GM18870 (cell line): Measurements from ENCODE around the gene KRTAP13-2.
A peak's percentile ranks its signal among the peaks of the same experiment; 100 is the strongest.

ENCODE experiments used
- ATAC-seq: cut with Tn5 transposase; IDR thresholded peaks from one replicate; pipeline ENCODE4 v1.9.1; 2021; ENCODE audit warnings: moderate library complexity; ENCODE audit not compliant: unreplicated experiment

The KRTAP13-2 gene, protein sequence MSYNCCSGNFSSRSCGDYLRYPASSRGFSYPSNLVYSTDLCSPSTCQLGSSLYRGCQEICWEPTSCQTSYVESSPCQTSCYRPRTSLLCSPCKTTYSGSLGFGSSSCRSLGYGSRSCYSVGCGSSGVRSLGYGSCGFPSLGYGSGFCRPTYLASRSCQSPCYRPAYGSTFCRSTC

DNA sequence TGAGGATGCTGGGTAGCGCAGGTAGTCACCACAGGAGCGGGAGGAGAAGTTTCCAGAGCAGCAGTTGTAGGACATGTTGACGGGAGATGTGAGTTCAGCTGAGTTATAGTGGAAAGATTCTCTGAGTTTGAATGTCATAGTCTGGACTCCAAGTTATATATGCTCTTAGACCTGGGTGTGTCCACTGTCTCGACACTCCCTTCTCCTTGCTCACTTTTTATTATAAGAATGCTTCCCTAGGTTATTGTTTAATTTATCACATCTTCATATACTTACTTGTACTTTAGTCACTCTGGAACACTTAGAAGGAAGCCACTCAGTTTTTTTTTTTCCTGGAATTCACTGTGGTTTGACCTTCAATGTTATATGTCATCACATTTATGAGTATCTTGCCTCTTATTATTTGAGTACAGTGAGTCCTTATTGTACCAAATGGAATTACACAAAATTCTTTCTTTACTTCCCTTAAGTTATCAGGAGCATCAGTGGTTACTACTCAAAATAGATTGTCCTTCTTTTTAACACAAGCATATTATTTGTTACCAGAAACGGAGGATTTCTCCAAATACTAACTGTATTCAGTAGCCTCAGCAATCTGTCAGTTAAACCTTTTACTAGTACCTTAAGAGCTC, at the start of gene KRTAP13-2:
Gene KRTAP13-2, minus strand, starts transcription at position 133 of the 632 bp plus-strand sequence. Its CDS starts 58 bp downstream, at position 75.
- ATAC-seq: no peak

DNA sequence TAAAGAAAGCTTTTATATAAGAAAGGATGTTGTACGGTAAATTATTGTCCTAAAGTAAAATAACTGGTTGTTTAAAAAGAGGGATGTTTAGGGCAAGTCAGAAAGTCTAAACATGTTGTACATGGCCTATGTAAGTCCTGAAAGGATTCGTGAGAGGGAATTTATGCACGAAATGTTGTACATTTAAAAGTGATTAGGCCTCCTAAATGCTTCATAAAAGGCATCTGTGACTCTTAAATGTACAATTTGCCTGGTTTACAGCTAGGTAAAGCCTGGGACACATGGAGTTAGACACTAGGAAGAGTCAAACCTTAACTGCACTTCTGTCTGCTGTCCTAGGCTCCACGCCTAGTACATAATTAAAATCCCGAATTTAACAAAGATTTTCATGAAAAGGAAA, 43.9 kb upstream of the KRTAP13-2 start:
- no peak for ATAC-seq

DNA sequence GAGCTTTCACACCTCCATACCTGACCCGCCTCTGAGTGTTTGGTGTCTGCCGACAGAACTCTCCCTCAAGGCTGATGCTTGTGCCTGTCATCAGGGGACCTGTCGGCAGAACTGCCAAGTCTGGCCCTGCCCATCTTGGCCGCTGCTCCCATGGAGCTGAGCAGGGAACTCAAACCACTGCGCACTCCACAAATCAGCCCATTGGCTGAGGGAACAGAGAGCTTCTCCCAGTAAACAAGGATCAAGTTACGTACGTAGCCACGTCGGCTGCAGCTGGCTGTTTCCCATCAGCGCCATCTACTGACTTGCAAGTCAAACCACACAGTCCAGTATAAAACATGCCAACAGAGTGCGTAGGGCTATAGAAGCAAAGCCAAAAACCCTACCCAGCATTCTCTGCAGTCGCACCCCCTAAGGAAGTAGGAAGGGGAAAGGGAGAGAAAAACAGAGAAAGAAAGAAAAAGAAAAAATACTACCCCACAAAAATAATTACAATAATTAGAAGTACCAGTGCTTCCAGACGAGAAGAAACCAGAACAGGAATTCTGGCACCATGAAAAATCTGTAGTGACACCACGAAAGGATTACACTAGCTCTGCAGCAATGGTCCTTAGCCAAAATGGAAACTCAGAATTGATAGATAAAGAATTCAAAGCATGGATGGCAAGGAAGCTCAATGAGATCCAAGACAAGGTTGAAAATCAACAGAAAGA, 36.9 kb upstream of the KRTAP13-2 start:
- ATAC-seq: peak; percentile 64

DNA sequence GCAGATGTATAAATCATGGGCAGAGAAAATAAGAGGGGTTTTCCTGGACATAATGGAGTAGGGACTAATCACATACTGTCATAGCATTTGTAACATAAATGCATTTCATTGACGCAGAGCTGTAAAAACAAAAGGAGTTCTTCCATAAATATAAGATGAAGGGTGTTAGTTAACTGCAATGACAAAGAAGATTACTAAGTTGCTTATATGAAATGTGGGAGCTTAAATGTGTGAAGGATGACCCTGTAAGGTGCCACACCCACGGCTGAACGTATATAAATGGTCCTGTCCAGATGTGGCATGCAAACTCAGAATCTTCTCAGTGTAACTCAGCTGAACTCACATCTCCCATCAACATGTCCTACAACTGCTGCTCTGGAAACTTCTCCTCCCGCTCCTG, 23.7 kb upstream of the KRTAP13-2 start, which contains the start of gene KRTAP13-1:
Gene KRTAP13-1, plus strand, starts transcription at position 301 of the 400 bp plus-strand sequence. Its CDS starts 56 bp downstream, at position 357.
- ATAC-seq: no peak

DNA sequence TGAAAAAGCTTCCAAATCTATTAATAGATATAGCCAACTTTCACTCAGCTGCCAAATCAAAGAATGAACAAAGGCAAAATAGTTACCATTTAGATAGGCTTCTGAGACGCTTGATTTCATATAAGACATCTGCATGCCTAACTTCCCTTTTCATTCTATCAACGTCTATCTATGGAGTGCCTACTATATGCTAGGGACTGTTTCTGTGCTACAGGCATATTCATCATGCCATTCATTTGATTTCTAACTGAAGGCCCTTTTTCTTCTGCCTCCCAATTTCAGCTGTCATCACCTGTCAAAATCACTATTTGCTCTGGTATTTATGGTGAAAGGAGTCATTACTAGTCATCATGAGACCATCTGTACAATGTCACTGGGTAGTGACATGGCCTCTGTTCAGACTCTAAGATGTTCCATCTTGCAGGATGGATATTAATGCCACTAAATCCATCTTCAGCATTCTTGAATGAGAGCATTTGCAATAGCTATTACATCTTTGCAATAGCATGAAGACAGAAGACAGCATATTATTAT, 19.5 kb upstream of the KRTAP13-2 start:
- no peak for ATAC-seq

DNA sequence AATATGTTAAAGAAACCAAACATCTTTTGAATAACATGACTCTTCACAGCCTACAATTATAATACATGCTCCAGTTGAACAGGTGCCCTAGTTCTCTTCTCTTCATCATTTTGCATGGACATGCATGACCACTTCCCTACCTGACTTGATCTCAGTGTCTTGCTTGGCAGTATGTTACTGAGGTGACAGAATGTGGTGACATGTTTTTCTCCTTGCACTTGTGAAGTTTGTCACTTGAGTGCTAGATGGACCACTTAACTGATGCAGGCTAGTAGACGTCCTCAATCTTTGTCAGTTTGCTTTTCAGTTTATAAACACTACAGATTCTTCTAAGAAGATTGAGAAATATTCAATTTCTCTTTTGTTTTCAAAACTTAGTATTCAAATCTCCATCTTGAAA, 10.1 kb upstream of the KRTAP13-2 start:
- ATAC-seq: no peak

DNA sequence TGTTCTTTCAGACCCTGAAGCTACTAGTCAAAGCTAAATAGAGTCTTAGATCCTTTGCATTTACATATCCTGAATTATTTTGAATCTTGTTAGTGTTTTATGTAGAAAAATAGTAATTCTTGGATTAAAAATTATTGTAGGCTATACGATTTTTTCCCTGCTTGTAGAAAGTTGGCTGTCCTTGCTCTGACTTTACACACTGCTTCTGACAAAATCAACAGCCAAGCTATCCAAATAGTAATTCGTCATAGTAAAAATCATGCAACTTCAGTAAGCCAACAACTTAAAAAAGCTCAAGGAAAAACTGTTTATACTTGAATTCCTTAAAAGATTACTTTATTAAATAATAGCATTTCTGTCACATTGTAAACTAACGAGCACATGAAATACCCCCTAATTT, 16.2 kb downstream of the KRTAP13-2 start:
- ATAC-seq: no peak

DNA sequence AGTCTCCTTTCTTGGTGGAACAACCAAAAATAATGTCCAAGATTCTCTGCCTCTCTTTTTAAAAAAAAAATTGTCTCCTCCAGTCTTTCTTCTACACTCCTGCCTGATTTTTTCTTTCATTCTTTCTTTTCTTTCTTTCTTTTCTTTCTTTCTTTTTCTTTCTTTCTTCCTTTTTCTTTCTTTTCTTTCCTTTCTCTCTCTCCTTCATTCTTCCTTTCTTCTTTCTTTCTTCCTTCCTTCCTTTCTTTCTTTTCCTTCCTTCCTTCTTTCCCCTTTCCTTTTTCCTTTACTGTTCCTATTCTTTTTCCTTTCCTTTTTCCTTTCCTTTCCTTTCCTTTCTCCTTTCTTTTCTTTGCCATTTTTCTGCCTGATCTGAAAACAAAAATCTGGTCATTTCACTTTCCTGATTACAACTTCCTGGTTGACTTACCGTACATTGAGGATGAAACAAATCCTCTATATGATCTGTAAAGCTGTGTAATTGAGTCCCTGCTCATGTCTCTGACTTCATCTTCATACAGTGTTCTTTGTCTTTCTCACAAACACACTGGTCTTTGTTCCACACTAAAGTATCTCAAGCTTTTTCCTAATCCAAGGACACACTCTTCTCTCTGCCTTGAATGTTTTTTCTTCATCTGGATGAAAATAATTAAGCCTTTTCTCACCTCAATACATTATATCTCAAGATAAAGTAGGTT, 17.6 kb downstream of the KRTAP13-2 start:
- ATAC-seq: no peak

DNA sequence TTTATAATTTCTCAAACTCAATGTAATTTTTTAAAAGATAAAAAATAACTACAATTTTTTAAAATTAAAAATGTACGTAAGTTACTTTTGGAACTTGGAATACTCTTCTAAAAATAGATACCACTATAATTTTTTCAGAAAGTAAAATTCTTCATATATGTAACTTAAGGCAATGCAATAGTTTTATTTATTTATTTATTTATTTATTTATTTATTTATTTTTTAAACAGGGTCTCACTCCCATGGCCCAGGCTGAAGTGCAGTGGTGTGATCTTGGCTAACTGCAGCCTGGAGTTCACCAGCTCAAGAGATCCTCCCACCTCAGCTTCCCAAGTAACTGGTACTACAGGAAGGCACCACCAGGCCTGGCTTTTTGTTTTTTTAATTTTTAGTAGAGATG, 20.5 kb downstream of the KRTAP13-2 start:
- no peak for ATAC-seq

DNA sequence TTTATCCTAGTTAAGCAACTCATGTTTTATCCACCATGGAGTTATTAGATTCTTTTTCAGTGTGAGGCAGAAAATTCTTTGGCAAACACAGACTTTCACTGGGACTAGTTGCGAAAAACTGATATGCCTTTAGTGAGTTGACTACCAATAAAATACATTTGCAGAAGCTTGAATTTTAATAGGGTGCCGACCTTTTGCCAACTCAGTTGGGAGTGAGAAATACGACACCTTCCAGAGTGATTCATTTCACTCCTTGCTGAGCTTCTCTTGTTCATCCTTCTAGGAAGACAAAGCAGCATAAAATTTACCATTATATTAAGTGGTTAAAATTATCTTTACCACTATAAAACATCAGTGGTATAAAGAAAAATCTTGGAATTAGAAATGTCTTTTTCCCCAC, 22.5 kb downstream of the KRTAP13-2 start:
- ATAC-seq: no peak

DNA sequence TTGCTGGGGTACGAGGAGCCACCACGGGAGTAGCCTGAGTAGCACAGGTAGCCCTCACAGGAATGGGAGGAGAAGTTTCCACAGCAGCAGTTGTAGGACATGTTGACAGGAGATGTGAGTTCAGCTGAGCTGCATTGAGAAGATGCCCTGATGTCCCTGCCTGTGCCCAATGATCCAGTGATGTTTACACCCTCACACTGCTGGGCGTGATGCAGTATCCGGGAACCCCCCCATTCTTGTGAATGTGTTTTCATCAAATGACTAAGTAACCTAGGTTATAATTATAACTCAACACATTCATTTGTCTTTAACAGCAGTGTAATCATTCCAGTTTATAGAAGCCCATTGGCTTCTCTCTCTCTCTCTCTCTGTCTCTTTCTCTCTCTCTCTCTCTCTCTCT, 23.6 kb downstream of the KRTAP13-2 start, which contains the start of gene KRTAP23-1:
Gene KRTAP23-1, minus strand, starts transcription at position 101 of the 400 bp plus-strand sequence. Its CDS starts 0 bp downstream, at position 101.
- ATAC-seq: no peak

DNA sequence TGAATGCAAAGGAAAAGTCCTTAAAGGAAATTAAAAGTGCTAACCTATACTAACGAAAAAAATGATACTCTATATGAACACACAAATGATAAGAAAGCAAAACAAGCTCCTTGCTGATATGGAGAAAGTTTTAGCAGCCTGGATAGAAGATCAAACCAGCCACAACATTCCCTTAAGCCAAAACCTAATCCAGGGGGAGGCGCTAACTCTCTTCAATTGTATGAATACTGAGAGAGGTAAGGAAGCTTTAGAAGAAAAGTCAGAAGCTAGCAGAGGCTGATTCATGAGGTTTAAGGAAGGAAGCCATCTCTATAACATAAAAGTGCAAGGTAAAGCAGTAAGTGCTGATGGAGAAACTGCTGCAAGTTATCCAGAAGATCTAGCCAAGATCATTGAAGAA, 27.1 kb downstream of the KRTAP13-2 start:
- no peak for ATAC-seq

DNA sequence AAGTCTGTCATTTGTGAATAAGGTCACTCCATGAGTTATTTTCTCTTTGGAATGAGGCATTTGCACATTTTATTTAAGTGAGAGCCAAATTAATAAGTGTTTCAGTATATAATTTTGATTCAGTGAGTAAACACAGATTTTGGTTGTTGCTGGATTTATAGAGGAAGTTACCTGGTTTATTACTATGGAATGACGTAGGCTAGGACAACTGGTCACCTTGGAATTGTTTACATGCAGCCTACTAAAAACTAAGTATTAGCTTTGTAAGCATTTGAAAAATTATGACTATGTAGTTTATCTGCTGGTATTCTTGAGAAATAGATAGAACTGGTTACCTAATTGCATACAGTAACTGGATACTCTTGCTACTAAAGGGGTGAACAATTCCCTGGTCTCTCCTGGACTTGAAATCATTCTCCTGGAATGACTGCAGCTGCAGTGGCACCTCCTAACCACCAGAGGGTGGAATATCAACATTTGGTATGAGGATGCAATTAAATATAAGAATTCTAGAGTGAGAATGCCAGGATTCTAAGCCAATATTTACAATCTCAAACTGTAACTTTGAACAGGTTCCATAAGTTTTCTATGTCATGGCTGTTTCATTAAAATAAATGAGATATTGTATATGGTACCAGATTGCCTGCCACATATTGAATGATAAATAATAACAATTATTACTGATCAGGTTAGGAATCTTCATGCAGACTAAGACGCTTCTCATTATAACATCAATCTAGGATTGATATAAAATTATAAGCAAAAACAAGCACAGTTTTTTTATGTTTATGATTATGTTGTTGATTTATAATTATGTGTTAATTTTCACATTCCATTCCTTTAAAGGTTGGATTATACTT, 31.1 kb downstream of the KRTAP13-2 start:
- no peak for ATAC-seq

DNA sequence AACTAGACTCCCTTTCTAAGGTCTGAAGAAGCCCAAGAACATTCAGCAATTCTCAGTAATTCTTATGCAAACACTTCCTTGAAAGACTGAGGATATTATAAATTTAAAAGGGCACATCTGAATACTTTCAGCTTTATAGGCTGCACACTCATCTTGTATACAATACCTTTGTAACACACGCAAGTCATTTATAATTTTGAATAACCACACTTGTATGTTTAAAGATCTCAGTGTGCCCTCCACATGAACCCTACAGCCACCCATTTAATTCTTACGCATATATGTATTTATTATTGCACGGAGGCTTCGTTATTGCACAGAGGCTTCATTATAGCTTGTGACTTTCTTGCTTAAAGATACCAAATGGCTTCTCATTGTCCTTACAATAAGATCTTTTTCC, 33.4 kb downstream of the KRTAP13-2 start:
- no peak for ATAC-seq

DNA sequence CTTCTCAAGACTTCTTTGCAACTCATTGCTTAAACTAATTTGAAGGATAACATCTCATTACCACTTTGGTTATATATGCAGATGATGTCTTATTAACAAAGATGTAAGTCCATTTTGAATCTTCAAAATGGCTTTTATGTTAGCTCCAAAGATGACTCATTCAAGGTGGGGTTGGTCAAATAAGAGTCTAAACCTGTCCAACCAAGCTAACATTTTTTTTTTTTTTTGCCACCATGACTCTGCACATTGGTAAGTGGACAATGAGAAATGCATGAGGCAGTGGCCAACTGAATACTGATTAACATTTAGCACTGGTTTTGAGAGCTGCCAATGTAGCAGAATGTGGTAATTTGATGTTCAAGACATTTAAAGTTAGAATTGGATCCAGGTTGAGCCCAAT, 34.3 kb downstream of the KRTAP13-2 start:
- ATAC-seq: no peak

DNA sequence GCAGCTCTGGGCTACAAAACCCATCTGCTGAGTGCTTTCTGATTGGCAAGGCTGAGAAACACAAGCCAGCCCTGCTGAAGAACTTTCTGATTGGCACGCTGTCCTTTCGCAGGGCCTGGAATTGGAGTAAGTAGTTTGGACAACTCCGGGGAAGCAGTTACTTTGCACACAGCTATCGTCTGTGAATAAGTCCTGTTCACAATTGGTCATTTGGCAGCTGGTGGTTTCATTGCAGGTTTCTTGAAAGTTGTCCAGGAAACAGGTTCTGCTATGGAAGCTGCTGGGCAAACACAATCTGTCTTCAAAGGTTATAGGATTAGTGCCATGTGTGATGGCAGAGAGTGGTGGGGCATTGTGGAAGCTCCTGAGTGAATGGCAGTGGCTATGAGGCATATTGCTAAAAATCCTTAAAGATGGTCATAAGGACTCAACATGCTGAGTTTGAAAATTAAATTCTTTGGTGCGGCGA, 34.8 kb downstream of the KRTAP13-2 start, which contains the start of gene KRTAP27-1:
Gene KRTAP27-1, minus strand, starts transcription at position 419 of the 469 bp plus-strand sequence. Its CDS starts 26 bp downstream, at position 393.
- no peak for ATAC-seq

DNA sequence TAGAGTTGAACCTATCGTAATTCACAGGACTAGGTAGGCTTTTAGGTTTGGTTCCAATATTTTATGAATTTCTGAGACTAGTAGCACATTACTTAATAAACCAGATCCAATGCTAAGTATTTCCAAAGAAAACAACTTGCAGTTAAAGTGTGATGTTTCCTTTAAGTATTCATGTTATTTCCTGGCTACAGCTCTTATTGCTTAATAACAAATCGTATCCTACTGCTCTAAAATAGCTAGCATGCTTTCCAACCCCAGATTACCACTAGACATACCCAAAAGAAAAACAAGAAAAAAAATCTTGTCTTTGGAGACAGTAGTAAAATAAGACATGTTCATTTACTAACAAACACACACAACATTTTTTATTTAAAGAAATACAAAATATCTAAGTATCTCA, 35.5 kb downstream of the KRTAP13-2 start:
- no peak for ATAC-seq

DNA sequence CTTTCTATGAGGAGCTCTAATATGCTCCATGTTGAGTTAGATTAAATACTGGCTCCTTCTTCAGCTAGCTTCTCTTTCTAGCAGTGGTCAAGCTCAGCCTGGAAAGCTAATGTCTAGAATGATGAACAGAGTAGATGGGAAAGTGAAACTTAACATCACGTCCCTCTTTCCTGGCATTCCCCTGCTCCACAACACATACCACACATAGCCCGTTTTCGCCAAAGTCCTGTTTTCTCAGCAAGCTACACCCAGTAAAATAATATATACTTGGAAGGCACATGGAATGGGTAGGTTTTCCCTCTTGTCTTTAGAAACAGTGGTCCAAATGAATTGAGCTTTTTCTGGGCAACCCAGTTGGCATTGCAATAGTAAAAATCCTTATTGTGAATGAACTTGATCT, 38.3 kb downstream of the KRTAP13-2 start:
- ATAC-seq: no peak

DNA sequence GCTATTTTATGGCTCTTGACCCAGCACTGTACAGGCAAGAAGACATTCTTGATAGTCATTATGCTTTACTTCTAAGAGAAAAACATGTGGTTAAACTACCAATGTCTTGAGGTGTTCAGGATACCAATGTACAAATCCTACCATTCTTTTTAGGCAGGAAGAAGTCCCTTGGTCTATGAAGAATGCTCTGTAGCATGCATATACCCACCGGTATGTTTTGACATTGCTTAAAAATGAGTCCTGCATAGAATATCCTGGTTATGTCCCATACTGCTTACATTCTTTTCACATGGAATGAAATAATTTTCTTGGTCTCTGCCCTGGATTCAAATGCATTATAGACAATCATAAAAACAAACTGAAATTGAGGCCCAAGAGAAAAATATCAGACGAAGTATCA, 39.4 kb downstream of the KRTAP13-2 start:
- ATAC-seq: no peak
